GM21390 (cell line): ENCODE data around the gene SLC47A2.

Experiments
- ATAC-seq: cut with Tn5 transposase; IDR thresholded peaks from one replicate; pipeline ENCODE4 v1.9.1; 2021; ENCODE audit not compliant: unreplicated experiment

Gene SLC47A2

DNA sequence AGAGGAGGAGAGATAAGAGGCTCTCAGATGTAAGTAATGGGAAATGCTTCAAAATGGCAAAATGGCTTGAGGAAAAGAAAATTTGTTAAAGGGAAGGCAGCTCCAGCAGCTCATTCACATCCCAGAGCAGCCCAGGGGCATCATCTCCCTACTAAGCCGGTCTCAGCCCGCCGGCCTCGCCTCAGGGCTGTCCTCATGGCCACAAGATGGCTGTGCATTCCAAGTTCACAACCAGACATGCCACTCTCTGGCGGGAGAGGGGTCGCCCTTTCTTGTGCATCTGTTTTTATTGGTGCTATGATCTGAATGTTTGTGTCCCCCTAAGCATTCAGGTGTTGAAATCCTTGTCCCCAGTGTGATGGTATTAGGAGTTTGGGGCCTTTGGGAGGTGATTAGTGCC lies 13.5 kb upstream of the SLC47A2 start:
- no peak for ATAC-seq

DNA sequence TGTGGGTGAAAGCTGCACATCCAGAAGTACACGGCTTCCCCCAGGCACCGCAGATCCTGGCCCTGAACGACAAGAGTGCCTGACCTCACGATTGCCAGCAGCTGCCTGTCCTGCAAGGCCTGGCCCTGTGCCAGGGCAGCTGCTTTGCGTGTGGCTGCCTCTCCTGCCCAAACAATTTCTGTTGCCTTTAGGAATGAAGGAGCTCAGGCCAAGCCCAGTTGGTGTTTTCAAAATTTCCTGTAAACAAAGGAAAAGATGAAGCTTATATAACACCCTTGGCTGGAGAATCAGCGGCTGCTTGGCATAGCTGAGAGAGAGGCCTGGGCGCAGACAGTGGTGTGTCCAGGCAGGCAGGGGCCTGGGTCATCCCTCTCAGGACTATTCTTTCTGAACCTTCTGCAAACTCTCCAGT lies 11.7 kb upstream of the SLC47A2 start:
- ATAC-seq: no peak

DNA sequence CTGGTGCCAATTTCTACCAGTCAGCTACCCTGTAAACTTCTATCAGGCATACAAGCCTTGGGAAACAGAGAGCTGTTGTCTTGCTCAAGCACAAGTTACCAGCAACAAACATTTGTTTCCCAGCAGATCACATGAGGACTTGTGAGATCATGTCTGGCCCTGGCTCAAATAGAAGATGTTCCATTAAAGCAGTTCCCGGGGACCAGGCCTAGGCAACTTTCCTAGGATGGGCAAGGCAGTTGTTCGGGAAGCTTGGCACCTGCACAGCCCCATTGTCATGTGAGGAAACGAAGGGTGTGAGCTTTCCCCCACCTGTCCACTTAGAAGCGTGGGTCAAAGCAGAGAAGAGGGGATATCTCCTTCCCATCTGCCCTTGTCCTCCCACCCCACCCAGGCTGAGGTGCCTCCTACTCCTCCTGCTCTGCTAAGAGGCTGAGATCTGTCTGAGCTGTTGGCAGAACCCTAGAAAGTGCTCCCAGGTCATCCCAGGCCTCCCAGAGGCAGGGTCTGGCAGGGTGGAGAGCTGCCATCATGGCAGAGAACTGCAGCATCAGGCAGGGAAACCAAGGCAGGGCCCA lies 11.2 kb upstream of the SLC47A2 start:
- ATAC-seq: no peak

DNA sequence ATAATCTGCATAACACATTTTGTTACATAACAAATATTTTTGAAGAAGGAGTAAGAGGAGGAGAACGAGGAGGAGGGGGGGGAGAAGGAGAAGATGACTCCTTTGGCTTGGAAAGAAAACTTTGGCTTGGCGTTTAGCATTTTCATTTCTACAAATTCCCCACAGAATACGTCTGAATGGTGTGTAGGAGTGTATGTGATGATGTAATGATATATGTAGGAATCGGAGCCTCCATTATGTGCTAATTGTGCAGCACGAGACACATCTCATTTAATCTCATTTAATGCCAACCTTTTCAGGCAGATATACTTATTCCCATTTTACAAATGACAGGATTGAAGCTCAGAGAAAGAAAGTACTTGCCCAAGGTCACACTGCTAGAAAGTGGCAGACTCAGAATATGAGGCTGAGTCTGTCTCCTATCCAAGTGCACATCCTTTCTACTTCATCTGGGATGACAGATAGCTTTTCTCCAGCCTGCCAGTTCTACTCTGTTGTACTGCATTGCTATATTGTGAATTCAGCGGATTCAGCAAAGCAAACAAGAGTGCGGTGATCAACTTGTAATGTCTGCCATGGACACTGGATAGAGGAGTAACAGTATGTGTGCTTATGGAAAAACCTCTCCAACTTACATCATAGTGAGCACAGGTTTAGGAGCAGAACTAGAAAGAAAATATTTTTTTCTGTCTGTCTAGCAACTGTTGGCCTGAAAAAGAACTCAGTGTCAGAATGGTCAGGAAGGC lies 10.4 kb upstream of the SLC47A2 start:
- ATAC-seq: no peak

DNA sequence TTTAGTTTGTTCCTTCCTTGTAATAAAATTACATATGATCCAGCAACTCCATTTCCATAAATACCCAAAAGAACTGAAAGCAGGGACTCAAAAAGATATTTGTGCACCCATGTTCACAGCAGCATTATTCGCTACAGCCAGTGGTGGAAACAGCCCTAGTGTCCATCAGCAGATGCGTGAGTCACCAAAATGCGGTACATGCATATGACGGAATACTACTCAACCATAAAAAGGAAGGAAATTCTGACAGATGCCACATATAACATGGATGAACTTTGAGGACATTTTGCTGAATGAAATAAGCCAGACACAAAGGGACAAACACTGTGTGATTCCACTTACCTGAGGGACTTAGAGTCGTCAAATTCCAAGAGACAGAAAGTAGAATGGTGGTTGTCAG lies 9.1 kb upstream of the SLC47A2 start:
- no peak for ATAC-seq

DNA sequence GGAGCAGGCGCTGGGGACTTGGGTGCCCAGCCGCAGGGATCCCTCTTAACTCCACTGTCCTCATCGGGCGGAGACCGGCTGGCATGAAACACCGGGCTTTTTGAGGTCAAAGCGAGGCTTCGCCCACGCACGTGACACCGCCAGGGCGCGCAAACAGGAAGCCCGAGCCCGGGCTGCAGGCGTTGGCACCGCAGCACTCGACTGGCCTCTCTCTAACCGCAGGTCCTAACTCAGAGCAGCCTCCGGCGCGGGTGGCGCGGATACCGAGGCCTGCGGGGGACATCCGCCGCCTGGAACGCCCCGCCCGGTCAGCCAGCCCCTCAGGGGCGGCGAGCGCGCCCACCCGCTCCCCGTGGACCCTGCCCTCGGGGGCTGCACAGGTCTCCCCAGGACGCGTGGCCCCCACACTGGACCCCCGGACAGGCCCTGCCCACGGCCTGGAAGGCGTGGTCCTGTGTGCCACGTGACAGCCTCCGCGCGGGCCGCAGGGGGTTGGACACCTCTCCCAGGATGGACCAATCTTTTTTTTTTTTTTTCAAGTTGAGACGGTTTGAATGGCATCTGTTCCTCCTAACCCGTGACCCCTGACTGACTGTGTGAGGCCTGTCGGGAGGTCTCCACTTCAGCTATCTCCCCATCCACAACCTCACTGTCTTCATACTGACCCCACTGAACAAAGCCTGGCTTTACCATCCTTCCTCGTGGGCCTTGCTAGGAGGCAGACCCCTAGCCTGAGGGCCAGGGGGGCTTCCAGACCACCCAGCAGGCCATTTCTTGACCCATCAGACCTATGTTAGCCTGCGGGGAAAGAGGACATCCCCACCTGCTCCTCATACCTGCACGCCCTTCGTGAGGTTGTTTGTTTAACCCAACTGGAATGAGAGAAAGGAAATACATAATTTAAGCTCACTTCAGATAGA lies 8.4 kb upstream of the SLC47A2 start:
- no peak for ATAC-seq

DNA sequence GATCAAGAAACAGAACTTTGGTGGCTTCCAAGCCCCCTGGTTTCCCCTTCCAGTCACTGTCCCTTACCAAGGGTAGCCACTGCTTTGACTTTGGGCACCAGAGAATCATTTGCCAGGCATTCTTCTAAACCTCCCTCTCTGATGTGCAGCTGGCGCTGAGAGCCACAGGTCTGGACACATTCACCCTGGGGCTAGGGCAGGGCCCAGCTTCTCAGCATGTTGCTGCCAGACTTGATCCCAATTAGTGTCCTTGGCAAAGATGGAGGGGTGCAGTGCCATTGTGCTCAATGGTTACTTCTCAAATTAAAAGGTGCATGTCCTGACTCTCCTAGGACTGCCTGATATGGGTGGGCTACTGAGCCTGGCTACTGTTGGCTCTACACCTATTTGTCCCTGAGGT lies 7.6 kb upstream of the SLC47A2 start:
- ATAC-seq: no peak

DNA sequence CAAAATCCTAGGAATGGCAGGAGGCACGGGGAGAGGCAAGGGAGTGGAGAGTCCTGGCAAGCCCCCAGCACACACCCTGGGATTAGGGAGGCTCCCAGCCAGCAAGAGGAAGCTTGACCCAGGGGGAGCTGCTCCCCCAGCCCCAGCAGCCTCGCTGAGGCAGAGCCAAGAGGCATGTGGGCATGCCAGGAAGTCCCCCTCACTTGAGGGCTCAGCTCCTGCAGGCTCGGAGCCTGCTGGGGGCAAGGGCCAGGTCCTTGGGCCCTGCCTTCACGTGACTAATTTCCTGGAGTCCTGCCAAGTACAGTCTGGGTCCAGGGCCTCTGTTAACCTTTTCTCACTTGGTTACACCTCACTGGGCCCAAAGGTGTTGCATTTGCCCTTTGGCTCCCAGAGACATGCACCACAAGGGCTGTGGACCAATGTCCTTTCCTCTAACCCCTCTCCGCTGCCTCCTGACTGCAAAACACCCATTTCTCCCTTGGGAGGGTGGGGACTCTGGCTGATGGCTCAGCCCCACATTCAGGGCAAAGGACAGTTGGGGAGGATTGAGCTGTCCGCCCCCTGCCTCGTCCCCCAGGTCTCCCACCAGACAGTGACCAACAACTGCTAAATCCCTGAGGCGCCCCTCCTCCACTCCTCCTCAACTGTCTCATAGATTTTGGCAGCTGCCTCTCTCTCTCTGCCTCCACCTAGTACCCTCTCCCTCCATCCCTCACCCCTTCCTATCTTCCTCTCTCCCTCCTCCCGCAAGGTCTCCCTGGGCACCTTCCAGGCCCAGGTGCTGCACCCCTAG lies 4.4 kb upstream of the SLC47A2 start:
- no peak for ATAC-seq

DNA sequence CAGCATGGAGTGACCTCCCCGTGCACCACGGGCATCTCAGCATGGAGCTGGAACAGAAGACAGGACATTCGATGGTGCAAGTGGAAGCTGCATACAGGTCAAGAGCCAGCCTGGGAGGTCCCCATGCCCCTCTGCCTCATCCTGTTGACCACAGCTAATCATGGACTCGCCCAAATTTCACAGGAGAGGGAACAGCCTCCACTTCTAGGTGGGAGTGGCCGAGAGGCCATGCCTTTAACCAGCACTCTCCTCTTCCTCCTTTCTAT lies 3.8 kb upstream of the SLC47A2 start:
- no peak for ATAC-seq

DNA sequence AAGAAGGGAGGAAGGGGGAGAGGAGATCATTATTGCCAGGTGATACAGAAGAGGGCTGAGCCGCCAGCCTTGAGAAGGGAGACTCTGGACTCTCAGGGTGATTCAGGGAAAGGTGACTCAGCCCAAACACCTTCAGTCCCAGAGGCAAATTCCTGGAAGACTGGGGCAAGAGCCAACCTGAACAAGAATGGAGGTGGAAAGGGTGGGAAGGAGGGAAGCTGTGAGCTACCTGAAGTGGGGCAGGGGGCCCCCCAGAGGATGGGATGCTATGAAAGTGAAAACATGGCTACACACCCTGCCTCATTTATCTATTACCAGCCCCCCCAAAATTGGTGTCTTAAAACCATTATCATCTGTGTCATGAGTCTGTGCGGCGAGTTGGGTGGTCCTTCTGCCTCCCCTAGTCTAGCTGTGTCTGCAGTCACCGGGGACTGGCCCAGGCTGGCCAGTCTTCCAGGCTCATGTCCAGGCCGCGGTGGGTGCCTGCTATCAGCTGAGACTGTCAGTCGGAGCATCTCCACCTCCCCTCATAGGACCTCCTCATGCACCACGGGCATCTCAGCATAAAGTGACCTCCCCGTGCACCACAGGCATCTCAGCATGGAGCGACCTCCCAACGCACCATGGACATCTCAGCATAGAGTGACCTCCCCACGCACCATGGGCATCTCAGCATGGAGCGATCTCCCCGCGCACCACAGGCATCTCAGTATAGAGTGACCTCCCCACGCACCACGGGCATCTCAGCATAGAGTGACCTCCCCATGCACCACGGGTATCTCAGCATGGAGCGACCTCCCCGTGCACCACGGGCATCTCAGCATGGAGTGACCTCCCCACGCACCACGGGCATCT lies 3.2 kb upstream of the SLC47A2 start:
- no peak for ATAC-seq

DNA sequence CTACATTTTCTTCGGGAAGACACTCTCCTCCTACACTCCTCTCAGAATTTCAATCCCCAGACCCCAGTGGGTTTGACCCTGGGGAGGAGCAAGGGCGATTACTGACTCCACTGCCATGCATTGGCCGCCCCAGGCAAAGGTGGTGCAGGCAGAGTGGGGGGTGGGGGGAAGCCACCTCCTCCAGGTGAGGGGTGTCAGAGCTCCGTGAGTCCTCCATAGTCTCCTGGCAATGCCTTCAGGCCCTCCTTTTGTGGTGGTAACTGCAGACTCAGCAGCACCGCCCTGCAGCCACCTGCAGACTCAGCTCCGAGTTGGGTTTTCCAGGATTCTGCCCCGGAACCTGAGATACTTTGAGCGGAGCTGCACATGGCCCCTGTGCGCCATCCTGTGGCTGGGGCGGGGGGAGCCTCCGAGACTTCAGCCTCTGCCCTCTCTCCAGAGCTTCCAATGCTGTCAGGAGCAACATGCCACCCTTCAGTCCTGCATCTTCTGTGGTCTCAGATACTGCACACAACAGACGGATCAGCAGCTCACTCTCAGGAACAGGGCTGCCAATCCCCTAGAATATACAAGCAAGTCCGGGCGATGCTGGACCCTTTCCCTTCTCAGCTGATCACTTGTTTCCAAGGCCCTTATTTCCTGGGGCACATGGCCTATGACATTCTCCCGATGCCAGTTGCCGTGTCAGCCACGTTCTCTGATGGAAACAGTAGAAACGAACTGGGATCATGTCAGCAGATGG lies 2.4 kb upstream of the SLC47A2 start:
- no peak for ATAC-seq

DNA sequence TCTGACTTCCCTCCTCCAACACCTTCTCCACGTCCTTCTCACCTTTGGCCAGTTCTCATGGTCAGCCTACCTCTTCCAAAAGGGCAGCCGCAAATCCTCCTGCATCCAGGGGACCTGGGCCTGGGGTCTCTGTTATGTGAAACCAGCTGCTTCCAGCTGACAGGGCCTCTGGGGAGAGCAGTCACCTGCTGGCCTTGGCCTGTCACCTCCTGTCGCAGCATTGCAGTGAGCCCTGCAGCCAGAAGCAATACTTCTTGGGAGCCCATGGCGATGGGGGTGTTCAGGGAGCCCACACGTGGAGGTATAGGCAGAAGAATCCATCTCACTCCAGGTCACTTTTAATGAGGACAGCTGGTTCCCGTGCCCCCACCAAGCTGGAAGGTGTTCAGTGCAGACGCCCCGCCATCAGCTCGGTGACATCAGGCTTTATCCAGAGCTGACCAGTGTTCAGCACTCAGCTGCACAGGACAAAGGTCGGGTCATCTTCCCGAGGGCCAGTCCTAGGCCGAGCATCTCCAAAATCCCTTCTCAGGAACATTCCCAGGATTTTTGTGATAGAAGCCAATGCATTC lies 1.7 kb upstream of the SLC47A2 start:
- no peak for ATAC-seq

DNA sequence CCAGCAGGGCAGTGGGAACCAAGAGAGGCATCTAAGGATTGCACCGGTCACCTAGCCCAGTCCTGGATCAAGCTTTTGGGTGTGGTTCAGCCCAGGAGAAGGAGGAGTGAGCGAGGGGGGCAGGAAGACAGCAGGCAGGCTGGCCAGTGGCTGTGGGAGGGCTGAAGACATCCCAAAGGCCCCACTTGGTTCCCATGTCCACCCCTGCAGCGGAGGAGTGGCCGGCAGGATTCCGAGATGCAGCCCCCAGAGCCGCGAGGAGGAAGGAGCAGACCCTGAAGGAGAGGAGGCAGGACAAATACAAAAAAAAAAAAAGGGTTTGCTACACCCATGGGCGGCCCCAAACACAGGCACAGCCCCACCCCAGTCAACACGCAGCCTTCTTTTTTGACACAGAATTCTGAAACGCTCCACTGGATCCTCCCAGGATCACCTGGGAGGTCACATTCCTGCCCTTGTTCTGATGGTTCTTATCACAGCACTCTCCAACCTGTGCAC lies 1.1 kb upstream of the SLC47A2 start:
- ATAC-seq: no peak

DNA sequence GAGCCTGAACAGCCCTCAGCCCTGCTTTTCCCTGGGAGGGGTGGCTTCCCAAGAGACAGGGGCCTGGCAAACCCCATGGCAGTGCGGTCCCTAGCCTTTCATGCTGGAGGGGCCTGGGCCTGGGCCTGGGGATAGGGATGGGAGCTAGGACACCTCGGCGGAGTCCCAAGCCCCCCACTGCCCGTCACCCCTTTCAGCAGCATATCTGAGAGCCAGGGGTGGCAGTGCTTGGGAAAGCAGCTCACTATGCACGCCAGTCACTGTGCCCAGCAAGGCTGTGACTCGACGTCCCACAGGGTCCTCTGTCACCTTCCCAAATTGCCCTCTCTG lies 612 bp upstream of the SLC47A2 start:
- ATAC-seq: no peak

DNA sequence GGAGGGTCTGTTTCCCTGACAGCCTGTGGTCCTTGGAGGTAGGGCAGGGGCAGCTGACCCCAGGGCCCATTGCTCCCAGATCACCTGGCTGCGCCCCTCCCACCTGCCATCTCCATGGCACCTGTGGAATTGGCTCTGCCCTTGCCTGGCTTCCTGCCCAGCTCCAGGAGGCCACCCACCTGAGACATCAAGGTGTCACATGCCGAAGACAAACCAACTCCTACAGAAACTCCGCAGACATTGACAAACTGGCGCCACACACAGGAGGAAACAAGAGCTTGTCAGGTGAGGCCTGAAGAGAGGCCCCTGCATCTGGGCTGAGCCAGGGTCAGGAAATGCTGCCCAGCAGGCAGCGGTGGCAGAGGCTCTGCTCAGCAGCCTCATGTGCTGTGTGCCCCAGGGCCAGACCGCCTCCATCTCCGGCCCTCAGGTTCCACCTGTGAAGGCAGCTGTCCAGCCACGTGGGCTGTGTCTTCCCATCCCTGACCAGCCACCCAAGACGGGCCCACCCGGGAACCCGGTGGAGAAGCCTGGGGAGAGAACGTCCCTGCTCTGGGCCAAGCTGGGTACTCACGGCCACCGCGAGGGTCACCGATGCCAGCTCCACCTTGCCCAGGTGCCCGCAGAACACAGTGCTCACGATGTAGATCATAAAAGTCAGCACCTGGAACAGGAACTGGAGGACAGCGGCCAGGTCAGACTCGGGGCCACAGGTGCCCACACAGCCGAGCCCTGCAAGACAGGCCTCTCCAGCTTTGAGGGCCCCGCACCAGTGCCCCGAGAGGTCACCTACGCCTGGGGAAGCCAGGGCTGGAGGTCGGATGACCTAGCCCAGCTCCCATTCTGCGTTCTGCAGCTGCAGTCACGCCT lies 1.6 kb downstream of the SLC47A2 start:
- ATAC-seq: no peak

DNA sequence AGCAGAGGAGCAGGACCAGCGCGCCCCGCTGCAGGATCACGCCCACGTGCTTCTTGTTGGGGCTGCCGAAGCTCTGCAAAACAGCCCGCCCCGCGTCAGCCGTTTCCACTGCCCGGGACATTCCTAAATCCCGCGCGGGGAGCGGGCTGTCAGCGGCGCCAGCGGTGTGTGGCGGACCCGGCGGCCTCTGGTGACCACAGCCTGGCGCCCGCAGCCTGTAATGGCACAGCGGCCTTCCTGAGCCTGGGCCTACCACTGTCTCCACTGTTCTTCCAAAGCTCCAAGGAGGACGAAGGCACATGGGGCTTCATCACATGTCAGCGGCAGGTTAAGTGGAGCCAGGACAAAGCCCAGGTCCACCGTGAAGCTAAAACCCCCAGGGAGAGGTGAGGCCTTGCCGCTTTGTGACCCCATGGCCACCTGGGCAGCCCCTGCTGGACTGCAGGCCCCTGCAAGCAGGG lies 2.5 kb downstream of the SLC47A2 start:
- ATAC-seq: no peak

DNA sequence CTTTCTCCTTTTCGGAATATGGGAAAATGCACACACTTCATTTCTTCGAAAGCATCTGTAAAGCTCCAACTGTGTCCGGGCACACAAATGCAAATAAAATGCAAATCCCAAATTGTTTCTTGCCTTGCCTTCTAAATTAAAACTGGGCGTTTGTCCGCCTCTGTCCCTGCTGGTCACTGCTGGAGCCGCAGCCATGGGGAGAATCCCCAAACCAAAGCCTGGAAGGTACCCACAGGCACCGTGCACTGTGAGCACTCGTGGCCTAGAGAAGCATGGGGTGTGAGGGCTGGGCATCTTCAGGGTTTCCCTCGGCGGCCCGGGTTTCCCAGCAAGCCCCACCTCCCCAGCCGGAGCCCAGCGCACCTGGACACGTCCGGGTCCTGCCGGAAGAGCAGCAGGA lies 2.9 kb downstream of the SLC47A2 start:
- ATAC-seq: no peak

DNA sequence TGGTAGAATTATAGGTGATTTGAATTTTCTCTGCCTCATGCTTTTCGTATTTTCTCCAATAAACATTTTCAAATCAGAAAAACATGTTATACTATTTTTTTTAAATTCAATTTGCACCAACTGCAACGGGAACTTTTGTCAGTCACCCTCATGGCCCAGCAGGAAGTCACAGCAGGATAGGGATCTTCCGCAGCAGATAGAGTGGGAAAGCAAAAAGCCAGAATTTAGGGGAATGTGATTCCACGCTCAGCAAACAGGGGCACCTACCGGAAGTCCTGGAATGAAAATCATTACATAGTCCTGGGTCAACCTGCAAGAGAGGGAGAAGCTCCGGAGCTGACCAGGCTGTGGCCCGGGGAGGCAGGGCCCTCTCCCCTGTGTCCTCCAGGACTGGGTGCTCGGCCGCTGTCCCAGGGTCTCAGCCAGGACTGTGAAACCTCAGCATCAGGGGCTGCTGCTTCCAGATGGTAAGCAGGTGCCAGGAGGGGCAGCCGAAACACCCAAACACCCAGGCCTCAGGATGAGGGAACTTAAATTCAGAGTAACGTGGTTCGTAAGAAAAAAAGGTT lies 3.9 kb downstream of the SLC47A2 start:
- no peak for ATAC-seq
